Kidney (tissue), 14 donors: Measurements from ENCODE around the gene KIF15. TPM values are rescaled to one million over a fixed set of nuclear protein-coding genes. Genes with fewer than 3 reads are reported as not detected.
A peak's percentile ranks its signal among the peaks of the same experiment; 100 is the strongest.

Experiments used
- DNase-seq, 5 donors: peaks; one replicate each; pipeline ENCODE4 v3.0.0-alpha.2; 2013 to 2020
- FAIRE-seq: peaks from 2 replicates; lab custom pipeline; 2012; peaks lifted over from hg19 to GRCh38; lab: Jason Lieb, UNC
- H3K27ac ChIP-seq, 2 donors: one replicate each; pipeline ENCODE4 v1.7.0; 2013; ENCODE audit warnings: low read depth in 2 of 2, low read length in 2 of 2, inconsistent platforms in 1 of 2
- H3K27me3 ChIP-seq: one replicate; pipeline ENCODE4 v1.7.1; 2013; ENCODE audit warnings: low read length, inconsistent platforms; ENCODE audit not compliant: control insufficient read depth, insufficient read depth
- H3K36me3 ChIP-seq, 3 donors: one replicate each; pipeline versions ENCODE4 v1.7.0 to v1.7.1; 2013; ENCODE audit warnings: low read length in 3 of 3, control low read depth in 1 of 3, inconsistent platforms in 1 of 3; ENCODE audit not compliant: insufficient read depth in 3 of 3, control insufficient read depth in 2 of 3
- H3K4me1 ChIP-seq, 3 donors: one replicate each; pipeline versions ENCODE4 v1.7.0 to v1.7.1; 2013; ENCODE audit warnings: low read length in 3 of 3, inconsistent platforms in 1 of 3, low read depth in 1 of 3; ENCODE audit not compliant: control insufficient read depth in 2 of 3, insufficient read depth in 2 of 3
- H3K4me3 ChIP-seq, 3 donors: one replicate each; pipeline versions ENCODE4 v1.7.0 to v1.8.1; 2013; ENCODE audit warnings: low read length in 3 of 3, control low read depth in 1 of 3, inconsistent platforms in 1 of 3
- H3K9ac ChIP-seq, 3 donors: one replicate each; pipeline versions ENCODE4 v1.7.0 to v1.7.1; 2013; ENCODE audit warnings: low read length in 3 of 3, control low read depth in 1 of 3, inconsistent platforms in 1 of 3
- H3K9me3 ChIP-seq, 3 donors: one replicate each; pipeline versions ENCODE4 v1.7.0 to v1.7.1; 2013; ENCODE audit warnings: low read length in 3 of 3, control low read depth in 1 of 3, inconsistent platforms in 1 of 3; ENCODE audit not compliant: control insufficient read depth in 2 of 3, insufficient read depth in 1 of 3
- intact Hi-C: fragments of 100-400 bp; cut with DNase I; formaldehyde crosslinking; loops from one replicate; pipeline ENCODE4 v1.11.1; 2022
- polyA plus RNA-seq: library from polyadenylated mRNA; stranded (reverse); fragments of 350-450 nt; fragmentation: Illumina TruSeq; extraction: RNeasy Lipid Tissue Mini Kit (QIAGEN cat#74804); gene quantifications from one replicate; pipeline ENCODE4 v1.2.3, GENCODE V29; 2014; ENCODE audit warnings: low read depth, low replicate concordance; ENCODE audit not compliant: insufficient read depth
- total RNA-seq: library from RNA; stranded (reverse); fragmentation: NEBNext Ultra II Directional; extraction: Animal tissue kit (Norgen Biotek cat#: 25700); gene quantifications from one replicate; pipeline ENCODE4 v1.2.1, GENCODE V29; 2021
- TF ChIP-seq, protein P1 (sequence below): IDR thresholded peaks from 3 replicates; pipeline ENCODE4 v1.5.1; 2012; ENCODE audit warnings: mild to moderate bottlenecking, moderate library complexity, borderline replicate concordance; ENCODE audit not compliant: insufficient read depth; ENCODE audit errors: extremely low read depth
- donor health status: control.
- donor health status: control.
- donor health status: control.
- donor health status: control.
- donor health status: control.
- donor health status: DM: yes; HTN: yes; CAD: no.
- donor health status: Normal renal cell carcinoma (clear cell type).

Gene KIF15
- total and polyA plus RNA-seq, 2 donors from 2014 or later: 0.32 to 0.72 TPM

- no peak for FAIRE-seq
- intact Hi-C loops: no loop called here
- Histone ChIP-seq H3K9me3 (no peaks in the 10 kb centered on the region), H3K4me1 (peaks cover 3 to 8% (median 4%) of the 10 kb centered on the region in 3 donors), H3K4me3 (no peak overlapping the region), H3K27ac (no peak overlapping the region), H3K27me3 (no peaks in the 10 kb centered on the region), H3K36me3 (no peaks in the 10 kb centered on the region), H3K9ac (no peak overlapping the region)
- DNase-seq: no peak
- TF ChIP-seq, protein P1, sequence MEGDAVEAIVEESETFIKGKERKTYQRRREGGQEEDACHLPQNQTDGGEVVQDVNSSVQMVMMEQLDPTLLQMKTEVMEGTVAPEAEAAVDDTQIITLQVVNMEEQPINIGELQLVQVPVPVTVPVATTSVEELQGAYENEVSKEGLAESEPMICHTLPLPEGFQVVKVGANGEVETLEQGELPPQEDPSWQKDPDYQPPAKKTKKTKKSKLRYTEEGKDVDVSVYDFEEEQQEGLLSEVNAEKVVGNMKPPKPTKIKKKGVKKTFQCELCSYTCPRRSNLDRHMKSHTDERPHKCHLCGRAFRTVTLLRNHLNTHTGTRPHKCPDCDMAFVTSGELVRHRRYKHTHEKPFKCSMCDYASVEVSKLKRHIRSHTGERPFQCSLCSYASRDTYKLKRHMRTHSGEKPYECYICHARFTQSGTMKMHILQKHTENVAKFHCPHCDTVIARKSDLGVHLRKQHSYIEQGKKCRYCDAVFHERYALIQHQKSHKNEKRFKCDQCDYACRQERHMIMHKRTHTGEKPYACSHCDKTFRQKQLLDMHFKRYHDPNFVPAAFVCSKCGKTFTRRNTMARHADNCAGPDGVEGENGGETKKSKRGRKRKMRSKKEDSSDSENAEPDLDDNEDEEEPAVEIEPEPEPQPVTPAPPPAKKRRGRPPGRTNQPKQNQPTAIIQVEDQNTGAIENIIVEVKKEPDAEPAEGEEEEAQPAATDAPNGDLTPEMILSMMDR: no peak
Measured at GRCh38 chr3:44860117-44860516, 98.5 kb downstream of the KIF15 start.

GRCh38 chr3:44861412-44862225 is 100.0 kb downstream of the KIF15 start, which contains the start of gene TMEM42:
Gene TMEM42, plus strand, starts transcription at chr3:44861912. Its CDS starts 13 bp downstream, at chr3:44861925.
- Histone ChIP-seq H3K9me3 (no peaks in the 10 kb centered on the region), H3K36me3 (peaks cover 0 to 5% (median 0%) of the 10 kb centered on the region in 3 donors), H3K27ac (peak within 1 kb of the TSS; percentile 76 to 84), H3K9ac (peak within 1 kb of the TSS; percentile 69 to 82 (median 78)), H3K4me3 (peak within 1 kb of the TSS; percentile 72 to 87 (median 84)), H3K4me1 (peaks cover 3 to 8% (median 4%) of the 10 kb centered on the region in 3 donors), H3K27me3 (no peaks in the 10 kb centered on the region)
- DNase-seq (peak; percentile 94 to 97 (median 96)), FAIRE-seq (no peak)
- TF ChIP-seq, protein P1: peak; percentile 3
- intact Hi-C loops: no loop called here

- Histone ChIP-seq H3K9ac (peak overlapping the region; percentile 8 to 78 (median 52)), H3K27ac (no peak overlapping the region), H3K9me3 (no peaks in the 10 kb centered on the region), H3K36me3 (peaks cover 0 to 5% (median 0%) of the 10 kb centered on the region in 3 donors), H3K4me1 (peaks cover 3 to 8% (median 4%) of the 10 kb centered on the region in 3 donors), H3K4me3 (peak overlapping the region; percentile 56 to 84 (median 70)), H3K27me3 (no peaks in the 10 kb centered on the region)
- FAIRE-seq (no peak), DNase-seq (peak in 3 of 5 donors; percentile 47 to 60 (median 59))
- intact Hi-C loops: no loop called here
- TF ChIP-seq, protein P1: no peak
Measured at GRCh38 chr3:44862226-44862637, 100.6 kb downstream of the KIF15 start.
